LNCaP clone FGC (cell line): ENCODE results near the gene RAE1.

Source experiments
- DNase-seq: peaks from one replicate; pipeline ENCODE4 v3.0.0-alpha.2; 2011; ENCODE audit warnings: low read depth
- H3K4me3 ChIP-seq: 2 replicates; pipeline ENCODE4 v1.5.1; 2011; ENCODE audit warnings: mild to moderate bottlenecking, low read depth, low read length, control low read depth
- CTCF ChIP-seq: IDR thresholded peaks from 2 replicates; pipeline ENCODE4 v1.5.1; 2012; ENCODE audit warnings: mild to moderate bottlenecking; ENCODE audit not compliant: control insufficient read depth, insufficient read depth; ENCODE audit errors: extremely low read depth

The RAE1 gene

GRCh38 chr20:57383447-57384347 is 32.6 kb downstream of the RAE1 start:
- DNase-seq, result no peak
- no peak for TF ChIP-seq CTCF
- no peak overlapping the region for H3K4me3 ChIP-seq

GRCh38 chr20:57384486-57384885 is 33.4 kb downstream of the RAE1 start:
- DNase-seq, result no peak
- no peak overlapping the region for H3K4me3 ChIP-seq
- no peak for TF ChIP-seq CTCF

- no peak for DNase-seq
- TF ChIP-seq CTCF, result no peak
- no peak overlapping the region for H3K4me3 ChIP-seq
Measured at GRCh38 chr20:57384953-57385761, 34.1 kb downstream of the RAE1 start.

GRCh38 chr20:57385940-57386339 is 34.9 kb downstream of the RAE1 start:
- TF ChIP-seq CTCF, result no peak
- H3K4me3 ChIP-seq, result no peak overlapping the region
- DNase-seq, result no peak

GRCh38 chr20:57386762-57387161 is 35.7 kb downstream of the RAE1 start:
- TF ChIP-seq CTCF, result no peak
- no peak for DNase-seq

GRCh38 chr20:57387463-57387862 is 36.4 kb downstream of the RAE1 start:
- DNase-seq, result no peak
- no peak overlapping the region for H3K4me3 ChIP-seq
- TF ChIP-seq CTCF, result no peak

More at GRCh38 chr20:57386762-57387161, 35.7 kb downstream of the RAE1 start:
- no peak overlapping the region for H3K4me3 ChIP-seq
